K562 (cell line): ENCODE results near the gene HP. TPM values are rescaled to one million over a fixed set of nuclear protein-coding genes. Genes with fewer than 3 reads are reported as not detected.

Experiments used
- ATAC-seq: fragments of 200-7000 bp; cut with Tn5 transposase; 3 replicates; pipeline ENCODE4 v1.9.1; 2020; ENCODE audit warnings: moderate library complexity
- BruUV-seq: library from RNA; stranded (reverse); fragments of 400-500 nt; replicated peaks from 2 replicates; lab custom pipeline; 2021; lab: Mats Ljungman, UMichigan
- CTCF ChIA-PET: fragments of 300-600 bp; formaldehyde crosslinking; extraction: SDS; loops from one replicate; lab custom pipeline; 2021; ENCODE audit warnings: low intra/inter-chr PET ratio; lab: Yijun Ruan, JAX
- POLR2A ChIA-PET: fragments of 300-600, 350-650 bp; sonication (Branson Sonifier 250); formaldehyde crosslinking; extraction: SDS; loops from one replicate; lab custom pipeline; 2021; ENCODE audit warnings: antibody characterized with exemption, inconsistent platforms; lab: Yijun Ruan, JAX
- DNase-seq, 4 experiments: peaks; one replicate each; pipeline versions ENCODE4 v3.0.0 to v3.0.0-alpha.2; 2011 to 2018; ENCODE audit warnings: low spot score in 3 of 4, mixed read lengths in 3 of 4; ENCODE audit errors: extremely low read depth in 1 of 4
- FAIRE-seq: peaks from 2 replicates; lab custom pipeline; 2011; peaks lifted over from hg19 to GRCh38; lab: Jason Lieb, UNC
- H2AFZ ChIP-seq: 2 replicates; pipeline ENCODE4 v1.6.0; 2011; ENCODE audit warnings: low read depth, low read length, control low read depth, inconsistent platforms
- H3K27ac ChIP-seq: fragments of 200-600 bp; 3 replicates; pipeline ENCODE4 v1.8.0; 2011; ENCODE audit warnings: low read depth, mild to moderate bottlenecking, control low read depth, inconsistent platforms, low read length, moderate library complexity, mixed read lengths; ENCODE audit errors: extremely low read depth
- H3K27me3 ChIP-seq, 2 experiments: fragments of 300-600 bp in 1 of 2; 2 replicates in 1 of 2; 3 replicates in 1 of 2; pipeline versions ENCODE4 v1.6.0 to v1.8.0; 2011; ENCODE audit warnings: inconsistent platforms in 2 of 2, low read length in 2 of 2, mild to moderate bottlenecking in 1 of 2, mixed read lengths in 1 of 2, moderate library complexity in 1 of 2; ENCODE audit not compliant: control insufficient read depth in 2 of 2, insufficient read depth in 2 of 2
- H3K36me3 ChIP-seq: fragments of 300-600 bp; 3 replicates; pipeline ENCODE4 v1.8.0; 2011; ENCODE audit warnings: mild to moderate bottlenecking, low read length, inconsistent platforms; ENCODE audit not compliant: control insufficient read depth, insufficient read depth
- H3K4me1 ChIP-seq, 2 experiments: fragments of 200-600 bp in 1 of 2; replicated peaks in 1 of 2; 2 replicates in 1 of 2; 3 replicates in 1 of 2; pipeline versions ENCODE4 v1.5.1 to v1.8.0; 2011; ENCODE audit warnings: inconsistent platforms in 2 of 2, low read length in 2 of 2, mild to moderate bottlenecking in 1 of 2, mixed read lengths in 1 of 2, moderate library complexity in 1 of 2; ENCODE audit not compliant: control insufficient read depth in 2 of 2, insufficient read depth in 2 of 2
- H3K4me2 ChIP-seq: 2 replicates; pipeline ENCODE4 v1.6.1; 2011; ENCODE audit warnings: low read length, control low read depth, inconsistent platforms, mixed read lengths; ENCODE audit not compliant: insufficient read depth
- H3K4me3 ChIP-seq: fragments of 200-600 bp; sonication (generic), shearing (Covaris generic); 2 replicates; pipeline ENCODE4 v1.5.1; 2016; ENCODE audit warnings: control low read depth, inconsistent platforms
- H3K79me2 ChIP-seq: fragments of 200-600 bp; 3 replicates; pipeline ENCODE4 v1.8.0; 2011; ENCODE audit warnings: low read length, inconsistent platforms; ENCODE audit not compliant: control insufficient read depth, insufficient read depth
- H3K9ac ChIP-seq, 2 experiments: 2 replicates each; pipeline versions ENCODE4 v1.6.0 to v1.6.1; 2011; ENCODE audit warnings: low read depth in 2 of 2, low read length in 2 of 2, control low read depth in 1 of 2, inconsistent platforms in 1 of 2, mild to moderate bottlenecking in 1 of 2, mixed read lengths in 1 of 2; ENCODE audit not compliant: insufficient read depth in 1 of 2
- H3K9me1 ChIP-seq: one replicate; pipeline ENCODE4 v1.6.0; 2011; ENCODE audit warnings: inconsistent platforms, mild to moderate bottlenecking, low read length, moderate library complexity; ENCODE audit not compliant: control insufficient read depth, insufficient read depth
- H3K9me3 ChIP-seq: replicated peaks from 2 replicates; pipeline ENCODE4 v1.5.1; 2011; ENCODE audit warnings: low read depth, low read length, inconsistent platforms; ENCODE audit not compliant: control insufficient read depth, insufficient read depth
- H4K20me1 ChIP-seq: replicated peaks from 2 replicates; pipeline ENCODE4 v1.6.1; 2011; ENCODE audit warnings: low read length, inconsistent platforms, mixed read lengths; ENCODE audit not compliant: control insufficient read depth, insufficient read depth
- CC2D1A ChIP-seq: fragments of 450-650 bp; IDR thresholded peaks from 2 replicates; pipeline ENCODE4 v1.6.1; 2017; ENCODE audit warnings: mild to moderate bottlenecking
- CREM ChIP-seq: IDR thresholded peaks from 2 replicates; pipeline ENCODE4 v1.6.1; 2014; ENCODE audit warnings: antibody characterized with exemption, low read depth
- CTBP1 ChIP-seq: fragments of 450-650 bp; IDR thresholded peaks from 2 replicates; pipeline ENCODE4 v1.6.1; 2016; ENCODE audit warnings: borderline replicate concordance
- HCFC1 ChIP-seq: IDR thresholded peaks from 2 replicates; pipeline ENCODE4 v1.6.1; 2012; ENCODE audit warnings: low read depth, low read length, improper control_type of control experiment
- NCOA2 ChIP-seq, 2 experiments: fragments of 450-650 bp; IDR thresholded peaks; 2 replicates each; pipeline ENCODE4 v1.6.1; 2018; ENCODE audit warnings: mild to moderate bottlenecking in 2 of 2, moderate library complexity in 1 of 2; ENCODE audit not compliant: partially characterized antibody in 2 of 2
- SMARCE1 ChIP-seq: fragments of 450-650 bp; IDR thresholded peaks from 2 replicates; pipeline ENCODE4 v1.7.1; 2016; ENCODE audit warnings: mild to moderate bottlenecking
- WGBS: fragments of 100-300 bp; shearing (Covaris generic); methylation state at CpG from one replicate; pipeline ENCODE4 v1.1.6; 2016; ENCODE audit warnings: low coverage, mixed read lengths; ENCODE audit not compliant: insufficient coverage; ENCODE audit errors: missing lambda C conversion rate; 5-methylcytosine and 5-hydroxymethylcytosine counted together
- in situ Hi-C: fragments of 300-500 bp; cut with MboI; formaldehyde crosslinking; loops from 4 replicates; pipeline ENCODE4 v1.15.0; 2018; ENCODE audit warnings: inconsistent platforms, mixed read lengths
- intact Hi-C: fragments of 100-400 bp; cut with micrococcal nuclease; formaldehyde crosslinking; loops from 2 replicates; pipeline ENCODE4 v1.14.2; 2022
- polyA plus RNA-seq, 8 experiments: library from polyadenylated mRNA; depleted of rRNA in 4 of 8; stranded (reverse) in 5 of 8; unstranded in 3 of 8; fragments of >200 nt; fragmentation: Nextera tagmentation in 2 of 8; fragmentation: Illumina TruSeq in 1 of 8; extraction: Ambion mirVana in 2 of 8; extraction: Trizol in 1 of 8; gene quantifications; 2 replicates each; pipeline versions ENCODE4 v1.2.1 to v1.2.3, GENCODE V29; 2011 to 2014; ENCODE audit warnings: inconsistent platforms in 1 of 8, missing spikeins in 1 of 8
- total RNA-seq, 7 experiments: library from RNA; depleted of rRNA in 6 of 7; stranded (reverse); fragments of >200 nt in 6 of 7; fragmentation: Illumina TruSeq in 2 of 7; extraction: Trizol in 2 of 7; gene quantifications; 2 replicates each; pipeline versions ENCODE4 v1.2.1 to v1.2.3, GENCODE V29; 2011 to 2021; ENCODE audit warnings: low replicate concordance in 1 of 7
- TF ChIP-seq, protein P1 (sequence below): fragments of 450-650 bp; IDR thresholded peaks from 2 replicates; pipeline ENCODE4 v1.6.1; 2016
- TF ChIP-seq, protein P2 (sequence below): IDR thresholded peaks from 2 replicates; pipeline ENCODE4 v1.6.1; 2012; ENCODE audit warnings: low read depth, low read length, improper control_type of control experiment, borderline replicate concordance
- TF ChIP-seq, protein P3 (sequence below): fragments of 450-650 bp; IDR thresholded peaks from 2 replicates; pipeline ENCODE4 v1.6.1; 2018; ENCODE audit warnings: mild to moderate bottlenecking, low read depth; ENCODE audit not compliant: partially characterized antibody

HP gene
- total and polyA plus RNA-seq, 9 of the 15 experiments (the other 6 are each of a cell fraction or from before 2014, with no cell fraction given), result 0.04 to 8.7 TPM; not detected in 7

DNA sequence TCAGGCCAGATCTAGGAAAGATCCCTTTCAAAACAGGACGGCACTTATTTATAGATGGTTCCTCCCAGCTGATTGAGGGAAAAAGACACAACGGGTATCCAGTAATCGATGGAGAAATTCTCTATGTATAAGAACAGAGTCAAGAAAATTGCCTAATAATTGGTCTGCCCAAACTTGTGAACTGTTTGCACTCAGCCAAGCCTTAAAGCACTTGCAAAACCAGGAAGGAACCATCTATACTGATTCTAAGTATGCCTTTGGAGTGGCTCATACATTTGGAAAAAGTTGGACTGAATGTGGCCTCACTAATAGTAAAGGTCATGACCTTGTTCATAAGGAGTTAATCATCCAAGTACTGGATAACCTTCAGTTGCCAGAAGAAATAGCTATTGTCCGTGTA, 14.6 kb downstream of the HP start:
- no peak for DNase-seq
- Histone ChIP-seq H2AFZ (no peak overlapping the region), H3K9ac (no peak overlapping the region)
- TF ChIP-seq, protein P1, sequence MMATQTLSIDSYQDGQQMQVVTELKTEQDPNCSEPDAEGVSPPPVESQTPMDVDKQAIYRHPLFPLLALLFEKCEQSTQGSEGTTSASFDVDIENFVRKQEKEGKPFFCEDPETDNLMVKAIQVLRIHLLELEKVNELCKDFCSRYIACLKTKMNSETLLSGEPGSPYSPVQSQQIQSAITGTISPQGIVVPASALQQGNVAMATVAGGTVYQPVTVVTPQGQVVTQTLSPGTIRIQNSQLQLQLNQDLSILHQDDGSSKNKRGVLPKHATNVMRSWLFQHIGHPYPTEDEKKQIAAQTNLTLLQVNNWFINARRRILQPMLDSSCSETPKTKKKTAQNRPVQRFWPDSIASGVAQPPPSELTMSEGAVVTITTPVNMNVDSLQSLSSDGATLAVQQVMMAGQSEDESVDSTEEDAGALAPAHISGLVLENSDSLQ, result no peak
- TF ChIP-seq, all 486 proteins: peak for 0
- Histone ChIP-seq H3K9me1 (no peaks in the 10 kb centered on the region), H3K4me1 (peaks cover 0 to 14% of the 10 kb centered on the region in 2 experiments; a peak in 2 of 5 replicates), H3K9me3 (peaks cover 6% of the 10 kb centered on the region), H3K4me3 (no peak overlapping the region), H3K27ac (no peak overlapping the region), H3K4me2 (no peak overlapping the region), H3K36me3 (no peaks in the 10 kb centered on the region), H3K79me2 (no peaks in the 10 kb centered on the region), H4K20me1 (no peaks in the 10 kb centered on the region), H3K27me3 (peaks cover 5 to 7% of the 10 kb centered on the region in 2 experiments; a peak in 4 of 5 replicates)
- intact Hi-C loops, result loop anchor here (10.0 kb wide), 1 partner anchor 86 kb away; no protein-coding TSS in a partner anchor
- 69% methylated on average over 4 of the region's 4 CpGs for WGBS
- FAIRE-seq (no peak), ATAC-seq (no peak)
- CTCF ChIA-PET, result no interaction called here
- in situ Hi-C loops, result loop anchor here (5.0 kb wide), 1 partner anchor 33 kb away; no protein-coding TSS in a partner anchor
- BruUV-seq, result no TSS peak
- POLR2A ChIA-PET, result no interaction called here

DNA sequence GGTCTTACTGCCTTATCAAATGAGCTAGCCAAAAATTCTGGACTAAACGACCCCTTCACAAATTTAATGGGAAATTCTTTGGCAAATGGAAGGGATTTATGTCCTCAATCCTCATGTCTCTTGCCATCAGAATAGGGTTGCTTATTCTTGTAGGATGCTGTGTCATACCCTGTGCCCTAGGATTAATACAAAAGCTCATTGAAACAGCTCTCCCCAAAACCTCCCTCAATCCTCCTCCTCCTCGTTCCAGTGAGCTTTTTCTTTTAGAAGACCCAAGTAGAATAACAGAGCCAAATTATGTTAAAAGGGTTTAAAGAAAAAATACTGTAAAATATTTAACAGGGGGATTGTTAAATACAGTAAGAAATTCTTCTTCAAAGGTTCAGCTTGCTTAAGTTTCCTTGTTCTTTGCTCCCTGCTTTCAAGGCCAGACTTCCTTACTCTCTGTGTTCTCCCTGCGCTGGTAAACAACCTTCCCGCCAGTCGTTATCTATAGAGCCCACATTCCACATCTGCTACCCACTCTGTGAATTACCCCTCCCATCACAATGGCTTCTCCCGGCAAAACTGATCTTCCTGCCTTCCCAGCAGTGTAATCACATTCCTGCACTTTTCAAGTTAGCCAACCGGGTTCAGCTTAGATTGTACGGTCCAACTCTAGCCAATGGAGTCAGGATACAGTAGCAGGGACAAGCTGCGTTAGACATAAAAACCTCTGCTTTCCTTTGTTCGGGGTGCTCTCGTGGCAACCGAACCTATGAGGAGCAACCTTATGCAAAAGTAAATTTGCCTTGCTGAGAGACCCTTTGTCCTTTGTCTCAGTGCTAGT, 18.4 kb downstream of the HP start:
- Histone ChIP-seq H3K27ac (peak overlapping the region; percentile 74), H3K9me1 (no peaks in the 10 kb centered on the region), H3K9ac (peak overlapping the region in 1 of 2 experiments; percentile 60; a peak in 2 of 4 replicates), H3K4me3 (no peak overlapping the region), H3K9me3 (peaks cover 12% of the 10 kb centered on the region), H3K79me2 (no peaks in the 10 kb centered on the region), H2AFZ (peak overlapping the region; percentile 82), H3K36me3 (no peaks in the 10 kb centered on the region), H3K27me3 (no peaks in the 10 kb centered on the region), H4K20me1 (no peaks in the 10 kb centered on the region), H3K4me1 (peaks cover 0 to 11% of the 10 kb centered on the region in 2 experiments; a peak in 2 of 5 replicates), H3K4me2 (peak overlapping the region; percentile 56)
- peak; percentile 88 for FAIRE-seq
- in situ Hi-C loops, result no loop called here
- intact Hi-C loops, result no loop called here
- BruUV-seq, result TSS peak; percentile 46
- DNase-seq, result peak; percentile 42 to 80 (median 54)
- WGBS, result 11% methylated on average over 12 of the region's 12 CpGs
- ChIA-PET POLR2A (interaction anchor here (0.7 to 1.8 kb wide), 6 partner anchors 11 to 37 kb away, joined by 3 to 13 read pairs (median 4); partner anchors contain the start of genes DHX38 and TXNL4B), CTCF (no interaction called here)
- ATAC-seq, result peak; percentile 82
- peak; percentile 72; the same call in 1 of the 2 replicates for TF ChIP-seq SMARCE1
- TF ChIP-seq CREM, result no peak; the same call in 1 of the 2 replicates
- TF ChIP-seq CTBP1, result peak; percentile 77; the same call in 1 of the 2 replicates
- 0 out of 2 replicates have a peak, but pooled peaks have one; percentile 49 for TF ChIP-seq CC2D1A
- TF ChIP-seq HCFC1, result no peak
- TF ChIP-seq, protein P2, sequence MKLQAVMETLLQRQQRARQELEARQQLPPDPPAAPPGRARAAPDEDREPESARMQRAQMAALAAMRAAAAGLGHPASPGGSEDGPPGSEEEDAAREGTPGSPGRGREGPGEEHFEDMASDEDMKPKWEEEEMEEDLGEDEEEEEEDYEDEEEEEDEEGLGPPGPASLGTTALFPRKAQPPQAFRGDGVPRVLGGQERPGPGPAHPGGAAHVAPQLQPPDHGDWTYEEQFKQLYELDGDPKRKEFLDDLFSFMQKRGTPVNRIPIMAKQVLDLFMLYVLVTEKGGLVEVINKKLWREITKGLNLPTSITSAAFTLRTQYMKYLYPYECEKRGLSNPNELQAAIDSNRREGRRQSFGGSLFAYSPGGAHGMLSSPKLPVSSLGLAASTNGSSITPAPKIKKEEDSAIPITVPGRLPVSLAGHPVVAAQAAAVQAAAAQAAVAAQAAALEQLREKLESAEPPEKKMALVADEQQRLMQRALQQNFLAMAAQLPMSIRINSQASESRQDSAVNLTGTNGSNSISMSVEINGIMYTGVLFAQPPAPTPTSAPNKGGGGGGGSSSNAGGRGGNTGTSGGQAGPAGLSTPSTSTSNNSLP, result 0 out of 2 replicates have a peak, but pooled peaks have one; percentile 17
- TF ChIP-seq, protein P3, sequence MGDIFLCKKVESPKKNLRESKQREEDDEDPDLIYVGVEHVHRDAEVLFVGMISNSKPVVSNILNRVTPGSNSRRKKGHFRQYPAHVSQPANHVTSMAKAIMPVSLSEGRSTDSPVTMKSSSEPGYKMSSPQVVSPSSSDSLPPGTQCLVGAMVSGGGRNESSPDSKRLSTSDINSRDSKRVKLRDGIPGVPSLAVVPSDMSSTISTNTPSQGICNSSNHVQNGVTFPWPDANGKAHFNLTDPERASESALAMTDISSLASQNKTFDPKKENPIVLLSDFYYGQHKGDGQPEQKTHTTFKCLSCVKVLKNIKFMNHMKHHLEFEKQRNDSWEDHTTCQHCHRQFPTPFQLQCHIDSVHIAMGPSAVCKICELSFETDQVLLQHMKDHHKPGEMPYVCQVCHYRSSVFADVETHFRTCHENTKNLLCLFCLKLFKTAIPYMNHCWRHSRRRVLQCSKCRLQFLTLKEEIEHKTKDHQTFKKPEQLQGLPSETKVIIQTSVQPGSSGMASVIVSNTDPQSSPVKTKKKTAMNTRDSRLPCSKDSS, result peak; percentile 61
- no peak for TF ChIP-seq NCOA2 (IDR thresholded peaks at IDR 0.05; ENCODE audit: partially characterized antibody in 2 of 2)
